Measurements from ENCODE around the gene BACH2.

GRCh38 chr6:90263633-90264032 lies 33.0 kb downstream of the BACH2 start:
- TF ChIP-seq CTCF (IDR thresholded peaks at IDR 0.05) = no peak
- no peak for TF ChIP-seq POLR2A (IDR thresholded peaks at IDR 0.05)
